Loucy (cell line): ENCODE results near the gene HBQ1.

Experiments
- H2AFZ ChIP-seq: fragments of 200-600 bp; sonication (generic); 2 replicates; pipeline ENCODE4 v1.6.0; 2016; ENCODE audit warnings: antibody characterized with exemption, mild to moderate bottlenecking, low read length, moderate library complexity
- H3F3A ChIP-seq: fragments of 200-600 bp; 2 replicates; pipeline ENCODE4 v1.6.0; 2016; ENCODE audit warnings: antibody characterized with exemption, low read depth, mild to moderate bottlenecking
- H3K27me3 ChIP-seq: fragments of 200-600 bp; sonication (generic); 2 replicates; pipeline ENCODE4 v1.6.1; 2014; ENCODE audit warnings: low read length, mild to moderate bottlenecking; ENCODE audit not compliant: insufficient read depth, poor library complexity, severe bottlenecking
- H3K36me3 ChIP-seq: fragments of 200-600 bp; sonication (generic); 2 replicates; pipeline ENCODE4 v1.6.1; 2016; ENCODE audit warnings: low read length; ENCODE audit not compliant: insufficient read depth
- H3K4me1 ChIP-seq: fragments of 200-600 bp; sonication (generic); 2 replicates; pipeline ENCODE4 v1.5.1; 2014; ENCODE audit warnings: low read length, mild to moderate bottlenecking; ENCODE audit not compliant: insufficient read depth, poor library complexity, severe bottlenecking
- H3K4me2 ChIP-seq: fragments of 200-600 bp; sonication (generic); 2 replicates; pipeline ENCODE4 v1.6.0; 2014; ENCODE audit warnings: antibody characterized with exemption, low read length, low read depth, mild to moderate bottlenecking; ENCODE audit not compliant: poor library complexity, severe bottlenecking
- H3K4me3 ChIP-seq: fragments of 200-600 bp; sonication (generic); 2 replicates; pipeline ENCODE4 v1.5.1; 2014; ENCODE audit warnings: low read length, mild to moderate bottlenecking, mixed read lengths; ENCODE audit not compliant: poor library complexity, severe bottlenecking
- H3K79me2 ChIP-seq: fragments of 200-600 bp; sonication (generic); 2 replicates; pipeline ENCODE4 v1.6.1; 2014; ENCODE audit warnings: low read length; ENCODE audit not compliant: insufficient read depth
- H3K9ac ChIP-seq: fragments of 200-600 bp; sonication (generic); 2 replicates; pipeline ENCODE4 v1.6.0; 2014; ENCODE audit warnings: mild to moderate bottlenecking, low read depth, low read length, moderate library complexity; ENCODE audit not compliant: poor library complexity, severe bottlenecking
- H3K9me2 ChIP-seq: fragments of 200-600 bp; sonication (generic); replicated peaks from 2 replicates; pipeline ENCODE4 v1.6.1; 2016; ENCODE audit warnings: low read depth, low read length, mixed read lengths
- H3K9me3 ChIP-seq: fragments of 200-600 bp; sonication (generic); 2 replicates; pipeline ENCODE4 v1.6.1; 2014; ENCODE audit warnings: mild to moderate bottlenecking, antibody characterized with exemption, low read length, low read depth; ENCODE audit not compliant: insufficient read depth
- H4K20me1 ChIP-seq: fragments of 200-600 bp; sonication (generic); 2 replicates; pipeline ENCODE4 v1.6.0; 2014; ENCODE audit warnings: antibody characterized with exemption, low read length, mild to moderate bottlenecking; ENCODE audit not compliant: insufficient read depth, poor library complexity, severe bottlenecking
- CTCF ChIP-seq: fragments of 200-600 bp; sonication (generic); conservative IDR thresholded peaks from 2 replicates; pipeline ENCODE4 v1.5.1; 2014; ENCODE audit warnings: mild to moderate bottlenecking, antibody characterized with exemption, low read length
- EZH2phosphoT487 ChIP-seq: fragments of 200-600 bp; IDR thresholded peaks from 2 replicates; pipeline ENCODE4 v1.6.1; 2018; ENCODE audit warnings: antibody characterized with exemption, mild to moderate bottlenecking, moderate library complexity, borderline replicate concordance

The HBQ1 gene

GRCh38 chr16:212999-213398 is 32.7 kb downstream of the HBQ1 start:
- Histone ChIP-seq H3K27me3 (no peaks in the 10 kb centered on the region), H3K36me3 (peaks cover 30% of the 10 kb centered on the region; the same call in 1 of the 2 replicates), H3K4me2 (no peak overlapping the region), H4K20me1 (no peaks in the 10 kb centered on the region), H3K9ac (no peak overlapping the region), H3K4me3 (no peak overlapping the region), H3K9me2 (no peaks in the 10 kb centered on the region), H3F3A (no peaks in the 10 kb centered on the region), H2AFZ (no peak overlapping the region), H3K79me2 (peaks cover 18% of the 10 kb centered on the region; the same call in 1 of the 2 replicates), H3K4me1 (no peaks in the 10 kb centered on the region), H3K9me3 (no peaks in the 10 kb centered on the region)
- no peak for TF ChIP-seq EZH2phosphoT487
- TF ChIP-seq CTCF = no peak

GRCh38 chr16:220021-220420 is 39.8 kb downstream of the HBQ1 start:
- no peak for TF ChIP-seq CTCF
- no peak for TF ChIP-seq EZH2phosphoT487
- Histone ChIP-seq H3K27me3 (no peaks in the 10 kb centered on the region), H3K4me1 (no peaks in the 10 kb centered on the region), H3K9me3 (no peaks in the 10 kb centered on the region), H2AFZ (no peak overlapping the region), H4K20me1 (peaks cover 8% of the 10 kb centered on the region), H3K79me2 (peaks cover 43% of the 10 kb centered on the region; the same call in 1 of the 2 replicates), H3K9me2 (no peaks in the 10 kb centered on the region), H3F3A (no peaks in the 10 kb centered on the region), H3K4me2 (peak overlapping the region; percentile 24), H3K9ac (no peak overlapping the region), H3K36me3 (peaks cover 24% of the 10 kb centered on the region; the same call in 1 of the 2 replicates), H3K4me3 (no peak overlapping the region)

- Histone ChIP-seq H3K9me3 (no peaks in the 10 kb centered on the region), H3K27me3 (no peaks in the 10 kb centered on the region), H3K9ac (peak overlapping the region; percentile 92), H3F3A (no peaks in the 10 kb centered on the region), H3K79me2 (peaks cover 42% of the 10 kb centered on the region), H3K9me2 (no peaks in the 10 kb centered on the region), H3K4me1 (peaks cover 19% of the 10 kb centered on the region), H3K4me3 (peak overlapping the region; percentile 98), H3K36me3 (peaks cover 5% of the 10 kb centered on the region; the same call in 1 of the 2 replicates), H3K4me2 (peak overlapping the region; percentile 88), H4K20me1 (peaks cover 32% of the 10 kb centered on the region), H2AFZ (0 out of 2 replicates have a peak overlapping the region, but pooled peaks have one; percentile 49)
- no peak for TF ChIP-seq CTCF
- no peak for TF ChIP-seq EZH2phosphoT487
Observed at GRCh38 chr16:228151-228851, 48.0 kb downstream of the HBQ1 start.
